Esophagus muscularis mucosa (tissue), 4 donors: ENCODE results near the gene RIPK3. TPM values are rescaled to one million over a fixed set of nuclear protein-coding genes. Genes with fewer than 3 reads are reported as not detected.

Source experiments
- DNase-seq: peaks from one replicate; pipeline ENCODE4 v3.0.0-alpha.2; 2017; ENCODE audit errors: extremely low spot score
- H3K27ac ChIP-seq, 4 donors: fragments of 200-600 bp; sonication (generic); replicated peaks in 1 of 4; 1 replicate in 3 of 4; 2 replicates in 1 of 4; pipeline ENCODE4 v1.5.1; 2016 to 2019; ENCODE audit warnings: mild to moderate bottlenecking in 1 of 4
- H3K27me3 ChIP-seq, 4 donors: fragments of 200-600 bp; sonication (generic); one replicate each; pipeline versions ENCODE4 v1.5.1 to v1.6.0; 2016 to 2019
- H3K36me3 ChIP-seq, 4 donors: fragments of 200-600 bp; sonication (generic); one replicate each; pipeline ENCODE4 v1.5.1; 2016 to 2019
- H3K4me1 ChIP-seq, 4 donors: fragments of 200-600 bp; sonication (generic); one replicate each; pipeline ENCODE4 v1.5.1; 2016 to 2019
- H3K4me3 ChIP-seq, 4 donors: fragments of 200-600 bp; sonication (generic); 1 replicate in 2 of 4; 2 replicates in 2 of 4; pipeline ENCODE4 v1.5.1; 2016 to 2019; ENCODE audit warnings: mild to moderate bottlenecking in 4 of 4, moderate library complexity in 1 of 4
- H3K9me3 ChIP-seq, 4 donors: fragments of 200-600 bp; sonication (generic); 1 replicate in 3 of 4; 2 replicates in 1 of 4; pipeline ENCODE4 v1.5.1; 2016 to 2019
- CTCF ChIP-seq, 3 experiments: fragments of 200-600 bp in 2 of 3; fragments of 450-650 bp in 1 of 3; sonication (generic) in 2 of 3; IDR thresholded peaks; one replicate each; pipeline ENCODE4 v1.5.1; 2017 to 2019; ENCODE audit warnings: antibody characterized with exemption in 3 of 3, mild to moderate bottlenecking in 2 of 3, moderate library complexity in 1 of 3
- EP300 ChIP-seq: sonication (generic); formaldehyde crosslinking; IDR thresholded peaks from one replicate; pipeline ENCODE4 v1.6.1; 2017; ENCODE audit warnings: antibody characterized with exemption
- POLR2A ChIP-seq: fragments of 450-650 bp; IDR thresholded peaks from one replicate; pipeline ENCODE4 v1.6.1; 2017; ENCODE audit warnings: antibody characterized with exemption, moderate library complexity, mild to moderate bottlenecking, low read depth
- POLR2AphosphoS5 ChIP-seq, 2 donors: sonication (generic); formaldehyde crosslinking; IDR thresholded peaks; one replicate each; pipeline ENCODE4 v1.6.1; 2017; ENCODE audit warnings: antibody characterized with exemption in 2 of 2
- WGBS: methylation state at CpG from one replicate; pipeline ENCODE4 v1.1.5; 2018; 5-methylcytosine and 5-hydroxymethylcytosine counted together
- intact Hi-C: fragments of 100-400 bp; cut with DNase I; formaldehyde crosslinking; loops from one replicate; pipeline ENCODE4 v1.15.1; 2023
- small RNA-seq, 3 donors: library from RNA; depleted of rRNA; stranded (forward); fragments of <200 nt; gene quantifications; one replicate each; pipeline ENCODE3, GENCODE V24; 2016
- total RNA-seq, 4 donors: library from RNA; depleted of rRNA; stranded (reverse); fragments of >200 nt; gene quantifications; one replicate each; pipeline versions ENCODE4 v1.1.0 to v1.2.1, GENCODE V29; 2016

Gene RIPK3
- total RNA-seq, 4 donors from 2014 or later, result 3.8 to 6.4 (median 6.1) TPM

DNA sequence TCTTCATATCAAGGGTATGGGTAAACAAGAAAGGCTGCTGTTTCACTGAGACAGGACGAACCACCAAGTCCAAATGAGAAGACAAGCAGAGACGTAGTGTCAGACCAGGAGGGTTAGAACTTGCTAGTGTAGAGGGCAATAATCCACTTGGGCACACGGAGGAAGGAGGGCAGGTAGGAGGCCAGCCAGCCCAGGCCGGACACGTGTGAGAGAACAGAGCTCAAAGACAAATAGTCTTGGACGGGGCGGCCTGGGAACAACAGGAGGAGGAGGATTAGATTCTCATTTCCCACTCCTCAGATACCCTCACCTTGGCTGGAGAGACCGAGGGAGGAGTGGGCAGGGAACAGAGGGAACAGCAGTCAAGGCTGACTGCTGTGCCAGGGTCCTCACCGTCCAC is 49.0 kb downstream of the RIPK3 start:
- no peak for DNase-seq
- TF ChIP-seq POLR2A (no peak), CTCF (IDR thresholded peaks at IDR 0.05) (no peak), EP300 (no peak), POLR2AphosphoS5 (IDR thresholded peaks at IDR 0.05) (no peak)
- H3K27ac ChIP-seq, result no peak overlapping the region
- intact Hi-C loops, result no loop called here
- 76% methylated on average over 9 of the region's 9 CpGs for WGBS
- H3K9me3 ChIP-seq, result no peaks in the 10 kb centered on the region
- H3K4me3 ChIP-seq, result no peak overlapping the region
- no peaks in the 10 kb centered on the region for H3K4me1 ChIP-seq
- H3K27me3 ChIP-seq, result no peaks in the 10 kb centered on the region
- peaks cover 27 to 61% (median 46%) of the 10 kb centered on the region in 4 donors for H3K36me3 ChIP-seq

DNA sequence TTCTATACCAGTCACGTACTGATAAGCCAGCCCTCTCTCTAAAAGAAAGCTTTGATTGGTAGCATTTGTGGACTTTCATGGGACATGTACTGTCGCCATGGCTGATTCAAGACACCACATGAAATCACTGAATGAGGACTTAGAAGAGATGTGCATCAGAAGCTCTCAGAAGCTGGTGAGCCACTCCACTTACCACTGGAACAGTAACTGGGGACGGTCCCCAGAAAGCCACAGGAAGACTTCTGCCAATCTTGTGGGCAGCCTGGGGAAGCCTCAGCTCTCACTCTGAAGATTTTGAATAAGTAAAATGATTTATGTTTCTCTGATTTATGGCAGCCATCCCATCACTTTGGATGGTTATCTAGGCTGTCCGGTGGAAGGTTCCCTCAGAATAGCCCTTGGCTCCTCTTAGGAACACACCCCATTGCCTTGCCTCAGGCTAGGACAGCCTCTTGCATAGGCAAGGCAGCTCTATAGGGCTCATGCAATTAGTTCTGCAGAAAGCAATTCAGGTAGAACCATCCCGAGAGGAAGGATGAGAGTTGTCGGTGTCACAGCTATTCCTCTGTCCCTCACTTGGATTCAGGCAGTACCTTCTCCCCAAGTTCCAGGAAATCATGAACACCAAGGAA is 50.0 kb downstream of the RIPK3 start:
- WGBS, result 81% methylated on average over 6 of the region's 6 CpGs
- Histone ChIP-seq H3K36me3 (peaks cover 20 to 54% (median 38%) of the 10 kb centered on the region in 4 donors), H3K4me3 (no peak overlapping the region), H3K27ac (no peak overlapping the region), H3K4me1 (no peaks in the 10 kb centered on the region), H3K9me3 (no peaks in the 10 kb centered on the region), H3K27me3 (no peaks in the 10 kb centered on the region)
- TF ChIP-seq POLR2A (no peak), POLR2AphosphoS5 (IDR thresholded peaks at IDR 0.05) (no peak), EP300 (no peak), CTCF (IDR thresholded peaks at IDR 0.05) (no peak)
- DNase-seq, result no peak
- intact Hi-C loops, result no loop called here

DNA sequence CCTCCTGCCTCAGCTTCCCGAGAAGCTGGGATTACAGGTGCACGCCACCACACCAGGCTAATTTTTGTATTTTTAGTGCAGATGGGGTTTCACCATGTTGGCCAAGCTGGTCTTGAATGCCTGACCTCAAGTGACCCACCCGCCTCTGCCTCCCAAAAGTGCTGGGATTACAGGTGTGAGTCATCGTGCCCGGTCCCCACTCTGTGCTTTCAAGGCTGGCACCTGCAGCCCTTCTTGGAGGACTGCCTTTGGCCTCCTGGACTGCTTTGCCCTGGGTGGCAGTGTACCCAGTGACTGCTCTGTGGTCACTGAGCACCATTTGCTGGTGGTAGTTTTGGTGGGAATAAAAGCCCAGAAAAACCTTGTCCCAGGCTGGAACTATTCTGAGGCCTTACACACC is 52.8 kb downstream of the RIPK3 start:
- WGBS, result 96% methylated on average over 5 of the region's 5 CpGs
- DNase-seq, result no peak
- Histone ChIP-seq H3K27me3 (no peaks in the 10 kb centered on the region), H3K36me3 (peaks cover 12 to 29% (median 27%) of the 10 kb centered on the region in 4 donors), H3K9me3 (no peaks in the 10 kb centered on the region), H3K27ac (no peak overlapping the region), H3K4me3 (no peak overlapping the region), H3K4me1 (no peaks in the 10 kb centered on the region)
- TF ChIP-seq CTCF (IDR thresholded peaks at IDR 0.05) (no peak), POLR2A (no peak), EP300 (no peak)
- intact Hi-C loops, result no loop called here

Small RNAs within 50 kb of the gene (small RNA-seq; reads per million reads assigned to genes)
- 0 reads per million in 3 donors for gene RF00026

Other genes with a start within 250 kb of the RIPK3 start
- 10 to 100 TPM in 3 of 4 donors, 1 to 10 TPM in 1; 9.1 to 20.7 (median 12.5) TPM for gene PCK2, start 245.7 kb downstream of the RIPK3 start, total RNA-seq
- 10 to 100 TPM; 56.0 to 74.9 (median 66.8) TPM for gene DCAF11, start 225.2 kb downstream of the RIPK3 start, total RNA-seq
- gene NRL, start 225.0 kb downstream of the RIPK3 start, total RNA-seq, result 1 to 10 TPM; 1.8 to 3.3 (median 3.0) TPM
- under 1 TPM in 3 of 4 donors, not detected in 1; 0.34 to 0.83 (median 0.52) TPM for gene FITM1, start 209.3 kb downstream of the RIPK3 start, total RNA-seq
- 100 to 1,000 TPM; 129 to 158 (median 143) TPM for gene PSME1, start 203.8 kb downstream of the RIPK3 start, total RNA-seq
- 10 to 100 TPM in 3 of 4 donors, 1 to 10 TPM in 1; 8.8 to 14.4 (median 12.2) TPM for gene EMC9, start 198.4 kb downstream of the RIPK3 start, total RNA-seq
- 10 to 100 TPM; 32.8 to 64.3 (median 42.6) TPM for gene PSME2, start 193.4 kb downstream of the RIPK3 start, total RNA-seq
- gene RNF31, start 192.5 kb downstream of the RIPK3 start, total RNA-seq, result 10 to 100 TPM; 21.7 to 33.3 (median 26.8) TPM
- 10 to 100 TPM; 39.5 to 78.3 (median 63.2) TPM for gene IRF9, start 178.7 kb downstream of the RIPK3 start, total RNA-seq
- gene REC8, start 167.9 kb downstream of the RIPK3 start, total RNA-seq, result 1 to 10 TPM; 4.6 to 5.9 (median 5.0) TPM
- gene IPO4, start 151.2 kb downstream of the RIPK3 start, total RNA-seq, result 10 to 100 TPM; 12.9 to 41.6 (median 25.2) TPM
- 10 to 100 TPM; 27.0 to 44.6 (median 43.8) TPM for gene TM9SF1, start 144.6 kb downstream of the RIPK3 start, total RNA-seq
- gene TSSK4, start 134.3 kb downstream of the RIPK3 start, total RNA-seq, result under 1 TPM in 2 of 4 donors, not detected in 2; 0.57 to 0.58 TPM
- gene CHMP4A, start 126.5 kb downstream of the RIPK3 start, total RNA-seq, result 100 to 1,000 TPM in 2 of 4 donors, 10 to 100 TPM in 2; 75.4 to 135 (median 94.9) TPM
- 10 to 100 TPM; 11.1 to 17.5 (median 14.4) TPM for gene MDP1, start 123.9 kb downstream of the RIPK3 start, total RNA-seq
- gene NEDD8, start 107.6 kb downstream of the RIPK3 start, total RNA-seq, result 100 to 1,000 TPM; 117 to 152 (median 131) TPM
- 10 to 100 TPM; 43.1 to 53.4 (median 50.5) TPM for gene GMPR2, start 107.1 kb downstream of the RIPK3 start, total RNA-seq
- 10 to 100 TPM; 49.4 to 89.0 (median 81.0) TPM for gene TINF2, start 97.4 kb downstream of the RIPK3 start, total RNA-seq
- gene TGM1, start 76.8 kb downstream of the RIPK3 start, total RNA-seq, result 1 to 10 TPM in 2 of 4 donors, under 1 TPM in 2; 0.52 to 3.3 (median 1.6) TPM
- 10 to 100 TPM; 14.6 to 27.8 (median 20.3) TPM for gene RABGGTA, start 68.4 kb downstream of the RIPK3 start, total RNA-seq
- gene DHRS1, start 40.2 kb downstream of the RIPK3 start, total RNA-seq, result 10 to 100 TPM; 13.9 to 22.4 (median 19.2) TPM
- gene NOP9, start 40.1 kb downstream of the RIPK3 start, total RNA-seq, result 10 to 100 TPM; 16.6 to 29.2 (median 21.6) TPM
- gene CIDEB, start 32.0 kb downstream of the RIPK3 start, total RNA-seq, result 10 to 100 TPM in 1 of 4 donors, 1 to 10 TPM in 3; 6.6 to 12.5 (median 8.1) TPM
- 1 to 10 TPM; 1.7 to 3.7 (median 2.4) TPM for gene LTB4R2, start 29.9 kb downstream of the RIPK3 start, total RNA-seq
- 1 to 10 TPM in 3 of 4 donors, under 1 TPM in 1; 0.42 to 6.0 (median 2.9) TPM for gene LTB4R, start 28.5 kb downstream of the RIPK3 start, total RNA-seq
- gene ADCY4, start 4.9 kb downstream of the RIPK3 start, total RNA-seq, result 10 to 100 TPM; 21.5 to 36.9 (median 27.9) TPM
- gene NFATC4, start 28.2 kb upstream of the RIPK3 start, total RNA-seq, result 10 to 100 TPM; 38.8 to 65.2 (median 48.3) TPM
- gene NYNRIN, start 59.0 kb upstream of the RIPK3 start, total RNA-seq, result 10 to 100 TPM in 3 of 4 donors, 1 to 10 TPM in 1; 8.0 to 21.2 (median 13.4) TPM
- 1 to 10 TPM; 1.2 to 2.2 (median 1.9) TPM for gene CBLN3, start 89.7 kb upstream of the RIPK3 start, total RNA-seq
- gene KHNYN, start 90.0 kb upstream of the RIPK3 start, total RNA-seq, result 10 to 100 TPM; 46.5 to 75.8 (median 58.4) TPM
- 10 to 100 TPM; 23.9 to 48.6 (median 33.5) TPM for gene SDR39U1, start 102.8 kb upstream of the RIPK3 start, total RNA-seq
- 1 to 10 TPM in 3 of 4 donors, not detected in 1; 1.2 to 8.0 (median 2.6) TPM for gene CMA1, start 168.3 kb upstream of the RIPK3 start, total RNA-seq
- gene CTSG, start 236.3 kb upstream of the RIPK3 start, total RNA-seq, result 10 to 100 TPM in 1 of 4 donors, 1 to 10 TPM in 3; 2.1 to 29.8 (median 7.5) TPM